Pulmonary artery endothelial cell (primary cell): ENCODE data around the gene COX4I2. TPM values are rescaled to one million over a fixed set of nuclear protein-coding genes. Genes with fewer than 3 reads are reported as not detected.
"Not testable (repeated sequence)": the region's sequence is repeated elsewhere in the genome, so short reads cannot be mapped to it uniquely, and the experiment has no call there.

Source experiments
- DNase-seq: peaks from one replicate; pipeline ENCODE4 v3.0.0-alpha.2; 2011; ENCODE audit warnings: low read depth, low spot score
- total RNA-seq: library from RNA; depleted of rRNA; stranded (reverse); fragments of >200 nt; gene quantifications from 2 replicates; pipeline ENCODE4 v1.2.3, GENCODE V29; 2014

COX4I2 gene
- total RNA-seq, 1 donor from 2014 or later, result not detected

DNA sequence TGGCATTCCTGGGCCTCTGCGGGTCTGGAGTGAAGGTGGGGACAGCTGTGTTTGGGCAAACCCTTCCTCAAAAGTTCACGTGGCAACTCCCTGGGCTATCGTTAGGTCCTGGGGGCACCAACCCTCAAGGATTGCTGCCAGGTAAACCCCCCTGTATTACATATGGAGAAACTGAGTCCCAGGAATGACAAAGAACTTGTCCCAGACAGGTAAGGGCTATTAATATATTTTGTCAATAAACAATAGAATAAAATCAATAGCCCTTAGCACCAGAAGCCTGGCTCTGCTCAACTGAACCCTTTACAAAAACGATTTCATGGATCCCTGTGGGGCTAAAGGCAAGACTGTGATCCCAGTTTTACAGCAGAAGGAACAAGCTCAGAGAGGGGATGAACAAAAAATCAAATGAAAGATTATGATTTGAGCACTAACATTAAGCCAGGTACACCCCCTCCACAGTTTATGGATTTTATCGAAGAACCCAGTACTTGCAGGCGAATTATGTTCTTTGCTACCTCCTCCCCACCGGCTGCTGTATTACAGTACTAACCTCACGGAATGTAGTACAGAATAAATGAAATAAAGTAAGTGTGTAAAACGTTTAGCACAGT is 30.0 kb upstream of the COX4I2 start:
- no peak for DNase-seq

DNA sequence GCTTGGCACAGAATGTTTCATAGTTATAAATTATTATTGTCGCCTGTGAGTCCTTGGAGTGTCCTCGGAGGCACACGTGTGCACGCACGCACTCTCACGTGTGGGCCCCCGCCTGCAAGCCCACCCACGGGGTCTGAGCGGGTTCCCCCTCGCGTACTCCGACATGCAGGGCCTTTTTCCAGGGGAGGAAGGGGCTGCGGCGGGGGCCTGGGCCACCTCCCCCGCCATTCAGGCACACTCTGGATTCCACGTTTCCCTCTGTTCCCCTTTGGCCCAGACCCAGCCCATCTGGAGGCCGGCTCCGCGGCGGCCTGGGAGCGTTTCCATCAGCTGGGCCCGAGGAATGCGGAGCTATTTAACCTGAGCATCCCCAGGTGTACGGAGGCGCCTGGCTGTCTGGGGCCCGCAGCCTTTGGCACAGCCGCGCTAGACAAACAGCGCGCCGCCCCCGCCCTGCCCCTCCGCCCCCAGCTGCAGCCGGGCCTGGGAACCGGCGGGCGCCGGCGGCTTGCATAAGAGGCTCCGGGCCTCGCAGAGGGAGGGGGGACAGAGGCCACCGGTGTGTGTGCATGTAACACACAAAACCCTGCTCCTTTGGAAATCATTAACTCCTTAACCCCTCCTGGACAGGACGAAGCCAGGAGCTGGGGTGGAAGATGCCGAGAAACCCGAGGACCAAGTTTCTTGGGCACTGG is 29.3 kb upstream of the COX4I2 start:
- no peak for DNase-seq

GRCh38 chr20:31612271-31612640 is 25.5 kb upstream of the COX4I2 start:
- DNase-seq, result not testable (repeated sequence)

- no peak for DNase-seq
These were observed 22.3 kb upstream of the COX4I2 start for GRCh38 chr20:31615416-31615815.

- no peak for DNase-seq
These were observed 20.1 kb upstream of the COX4I2 start for GRCh38 chr20:31617432-31618104.

- DNase-seq, result no peak
These were observed 17.5 kb upstream of the COX4I2 start for GRCh38 chr20:31620246-31620645.

DNA sequence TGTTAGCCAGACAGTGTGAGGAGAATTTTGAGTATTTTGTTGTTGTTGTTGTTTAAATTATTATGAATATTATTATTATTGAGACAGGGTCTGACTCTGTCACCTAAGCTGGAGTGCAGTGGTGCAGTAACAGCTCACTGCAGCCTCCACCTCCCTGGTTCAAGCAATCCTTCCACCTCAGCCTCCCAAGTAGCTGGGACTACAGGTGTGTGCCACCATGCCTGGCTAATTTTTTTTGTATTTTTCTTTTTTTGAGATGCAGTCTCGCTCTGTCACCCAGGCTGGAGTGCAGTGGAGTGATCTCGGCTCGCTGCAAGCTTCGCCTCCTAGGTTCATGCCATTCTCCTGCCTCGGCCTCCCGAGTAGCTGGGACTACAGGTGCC is 14.6 kb upstream of the COX4I2 start:
- not testable (repeated sequence) for DNase-seq

DNA sequence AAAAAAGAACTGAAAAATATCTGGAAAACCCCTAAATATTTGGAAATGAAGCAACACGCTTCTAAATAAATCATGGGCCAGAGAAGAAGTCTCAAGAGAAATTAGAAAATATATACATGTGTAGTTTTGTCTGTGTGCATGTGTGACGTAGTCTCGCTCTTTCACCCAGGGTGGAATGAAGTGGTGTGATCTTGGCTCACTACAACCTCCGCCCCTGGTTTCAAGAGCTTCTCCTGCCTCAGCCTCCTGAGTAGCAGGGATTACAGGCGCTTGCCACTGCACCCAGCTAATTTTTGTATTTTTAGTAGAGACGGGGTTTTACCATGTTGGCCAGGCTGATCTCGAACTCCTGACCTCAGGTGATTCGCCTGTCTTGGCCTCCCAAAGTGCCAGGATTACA is 11.2 kb upstream of the COX4I2 start:
- DNase-seq, result not testable (repeated sequence)

DNA sequence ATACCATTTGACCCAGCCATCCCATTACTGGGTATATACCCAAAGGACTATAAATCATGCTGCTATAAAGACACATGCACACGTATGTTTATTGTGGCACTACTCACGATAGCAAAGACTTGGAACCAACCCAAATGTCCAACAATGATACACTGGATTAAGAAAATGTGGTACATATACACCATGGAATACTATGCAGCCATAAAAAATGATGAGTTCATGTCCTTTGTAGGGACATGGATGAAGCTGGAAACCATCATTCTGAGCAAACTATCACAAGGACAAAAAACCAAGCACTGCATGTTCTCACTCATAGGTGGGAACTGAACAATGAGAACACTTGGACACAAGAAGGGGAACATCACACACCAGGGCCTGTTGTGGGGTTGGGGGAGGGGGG is 9.7 kb upstream of the COX4I2 start:
- DNase-seq, result not testable (repeated sequence)

DNA sequence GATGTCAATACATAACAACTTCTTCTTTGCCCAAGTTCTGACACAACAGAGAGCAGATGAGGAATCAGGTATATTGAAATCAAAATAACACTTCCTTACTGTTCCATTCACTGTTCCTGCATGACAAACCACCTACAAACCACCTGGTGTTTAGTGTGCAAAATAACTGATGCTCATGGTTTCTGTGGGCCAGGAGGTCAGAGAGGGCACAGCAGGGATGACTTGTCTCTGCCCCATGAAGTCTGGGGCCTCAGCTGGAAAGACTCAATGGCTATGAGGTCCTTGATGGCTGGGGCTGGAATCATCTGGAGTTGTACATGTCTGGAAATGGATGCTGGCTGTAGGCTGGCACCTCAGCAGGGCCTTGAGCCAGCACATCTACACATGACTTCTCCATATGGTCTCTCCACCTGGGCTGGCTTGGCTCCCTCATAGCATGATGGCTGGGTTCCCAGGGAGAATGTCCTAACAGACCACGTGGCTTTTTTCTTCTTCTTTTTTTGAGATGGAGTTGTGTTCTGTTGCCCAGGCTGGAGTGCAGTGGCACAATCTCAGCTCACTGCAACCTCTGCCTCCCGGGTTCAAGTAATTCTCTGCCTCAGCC is 7.4 kb upstream of the COX4I2 start:
- DNase-seq, result no peak

DNA sequence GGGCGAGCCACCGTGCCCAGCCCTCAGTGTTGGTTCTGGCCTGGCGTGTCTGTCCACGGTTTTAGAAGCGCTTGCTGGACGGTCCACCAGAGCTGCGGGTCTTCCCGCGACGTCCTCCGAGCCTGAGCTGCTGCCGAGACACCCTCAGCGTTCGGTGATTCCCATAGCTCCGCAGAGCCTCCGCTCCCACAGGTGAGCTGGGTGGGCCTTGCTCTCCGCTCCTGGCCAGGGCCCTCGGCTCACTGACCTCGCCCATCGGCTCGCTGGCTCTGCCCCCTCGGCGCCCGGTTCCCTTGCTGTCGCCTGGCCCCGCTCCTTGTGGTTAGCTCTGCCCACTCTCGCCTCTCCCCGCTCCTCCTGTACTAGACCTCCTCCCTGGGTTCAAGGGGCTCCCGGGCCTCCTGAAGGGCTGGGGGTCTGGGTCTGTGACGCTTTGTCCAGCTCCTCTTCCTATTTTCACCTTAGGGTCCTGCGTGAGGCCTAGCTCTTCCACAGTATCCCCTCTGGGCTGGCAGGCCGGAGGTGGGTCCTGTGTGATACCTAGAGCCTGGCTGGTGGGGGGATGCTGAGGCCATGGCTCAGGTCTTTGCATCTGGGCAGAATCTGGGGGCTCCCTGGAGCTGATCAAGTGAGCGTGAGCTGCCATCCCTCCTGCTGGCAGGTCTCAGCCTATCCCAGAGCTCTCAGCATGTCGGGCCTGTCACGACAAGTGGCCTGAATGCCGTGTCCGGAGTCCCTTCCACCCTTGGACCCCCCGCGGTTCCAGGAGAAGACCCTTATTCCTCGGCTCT is 5.0 kb upstream of the COX4I2 start:
- no peak for DNase-seq

DNA sequence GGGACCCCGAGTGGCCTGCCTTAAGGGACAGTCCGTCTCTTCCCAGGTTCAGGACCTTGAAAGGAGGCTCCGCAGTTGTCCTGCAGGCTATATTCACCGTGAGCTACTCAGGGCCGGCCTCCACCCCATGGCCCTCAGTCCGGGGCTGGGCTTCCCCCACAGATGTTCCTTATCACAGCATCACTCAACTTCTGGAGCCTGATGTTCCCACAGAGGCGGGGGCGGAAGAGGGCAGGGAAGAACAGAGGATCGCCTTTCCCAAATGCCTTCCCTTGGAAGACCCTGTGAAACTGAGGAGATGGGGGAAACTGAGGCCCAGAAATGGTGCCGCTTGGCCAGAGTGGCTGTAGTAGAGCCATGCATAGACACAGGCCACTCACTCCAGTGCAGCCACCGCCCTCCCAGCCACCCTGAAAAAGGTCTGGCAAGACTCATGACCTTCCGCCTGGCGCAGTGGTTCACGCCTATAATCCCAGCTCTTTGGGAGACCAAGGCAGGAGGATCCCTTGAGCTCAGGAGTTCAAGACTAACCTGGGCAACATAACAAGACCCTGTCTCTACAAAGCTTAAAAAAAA is 4.3 kb upstream of the COX4I2 start:
- DNase-seq, result no peak

DNA sequence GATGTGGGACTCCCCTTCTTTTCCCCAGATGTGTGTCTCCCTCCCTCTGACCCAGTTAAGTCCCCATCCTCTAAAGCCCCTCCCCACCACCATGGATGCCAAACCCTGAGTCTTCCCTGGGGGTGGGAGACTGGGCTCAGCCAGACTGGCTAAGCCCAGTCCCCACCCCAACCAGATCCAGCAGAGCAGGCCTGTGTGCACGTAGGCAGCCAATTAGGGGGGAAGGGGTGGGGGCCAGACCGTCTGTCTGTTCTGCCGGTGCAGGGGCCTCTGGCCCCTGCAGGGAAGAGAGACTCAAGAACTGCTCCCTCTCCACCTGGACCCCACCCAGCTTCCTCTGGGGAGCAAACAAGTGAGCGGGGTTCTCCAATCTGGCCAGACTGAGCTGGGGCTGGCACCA is 605 bp downstream of the COX4I2 start:
- no peak for DNase-seq

DNA sequence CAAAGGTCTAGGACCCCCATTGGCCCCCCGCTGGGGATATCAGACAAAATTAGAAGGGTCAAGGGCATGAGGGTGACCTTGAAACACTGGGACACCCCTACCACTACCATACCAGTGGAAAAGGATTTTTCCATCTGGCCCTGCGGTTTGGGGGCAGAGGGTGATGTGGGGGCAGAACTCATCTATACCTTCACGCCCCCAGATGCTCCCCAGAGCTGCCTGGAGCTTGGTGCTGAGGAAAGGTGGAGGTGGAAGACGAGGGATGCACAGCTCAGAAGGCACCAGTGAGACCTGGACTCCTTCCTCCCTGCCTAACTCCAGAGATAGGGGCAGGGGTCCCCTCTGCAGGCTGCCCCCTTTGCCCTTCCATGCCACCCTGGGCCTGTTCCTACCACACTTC is 1.1 kb downstream of the COX4I2 start:
- DNase-seq, result no peak

DNA sequence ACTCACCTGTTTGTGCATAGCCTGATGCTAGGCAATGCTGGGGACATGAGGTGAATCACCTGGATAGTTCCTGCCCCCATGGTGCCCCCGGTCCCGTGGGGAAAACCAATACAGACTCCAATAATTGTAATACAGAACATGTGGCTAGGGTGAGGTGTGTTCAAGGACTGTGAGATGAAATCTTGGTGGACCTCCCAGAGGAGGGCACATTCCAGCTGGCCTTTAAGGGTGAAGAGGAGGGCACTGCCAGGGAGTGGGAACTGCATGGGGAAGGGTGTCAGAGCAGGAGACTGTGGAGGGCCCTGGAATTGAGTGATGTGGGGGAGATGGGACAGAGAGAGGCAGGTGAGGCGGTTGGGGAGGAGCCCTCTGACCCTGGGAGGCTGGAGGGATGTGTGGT is 2.5 kb downstream of the COX4I2 start:
- DNase-seq, result no peak

- DNase-seq, result no peak
These were observed 3.7 kb downstream of the COX4I2 start for GRCh38 chr20:31641391-31641790.

GRCh38 chr20:31642837-31643236 is 5.1 kb downstream of the COX4I2 start:
- DNase-seq, result no peak

DNA sequence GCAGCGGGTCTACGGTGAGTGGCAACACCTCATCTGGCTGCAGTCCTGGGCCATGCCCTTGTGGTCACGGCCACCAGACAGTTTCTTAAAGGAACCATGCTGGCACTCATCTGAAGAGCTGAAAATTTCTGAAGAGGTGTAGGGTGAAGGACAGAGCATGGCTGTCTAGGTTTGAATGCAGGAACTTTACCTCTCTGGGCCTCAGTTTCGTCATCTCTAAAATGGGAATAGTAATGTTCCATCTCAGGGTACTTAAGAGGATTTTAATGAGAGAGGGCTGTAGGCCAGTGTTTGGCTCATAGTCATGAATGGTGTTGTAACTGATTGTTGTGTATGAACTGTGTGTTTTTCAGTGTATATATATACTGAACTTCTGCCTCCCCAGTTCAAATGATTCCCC is 5.8 kb downstream of the COX4I2 start:
- DNase-seq, result no peak

- DNase-seq, result no peak
These were observed 7.0 kb downstream of the COX4I2 start for GRCh38 chr20:31644701-31645100.

DNA sequence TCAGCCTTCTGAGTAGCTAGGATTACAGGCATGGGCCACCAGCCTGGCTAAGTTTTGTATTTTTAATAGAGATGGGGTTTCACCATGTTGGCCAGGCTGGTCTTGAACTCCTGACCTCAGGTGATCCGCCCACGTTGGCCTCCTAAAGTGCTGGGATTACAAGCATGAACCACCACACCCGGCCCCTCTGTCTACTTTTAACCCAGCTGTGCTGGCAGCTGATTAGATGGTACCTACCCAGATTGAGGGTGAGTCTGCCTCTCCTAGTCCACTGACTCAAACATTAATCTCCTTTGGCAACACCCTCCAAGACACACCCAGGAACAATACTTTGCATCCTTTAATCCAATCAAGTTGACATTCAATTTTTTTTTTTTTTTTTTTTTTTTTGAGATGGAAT is 10.4 kb downstream of the COX4I2 start:
- not testable (repeated sequence) for DNase-seq

DNA sequence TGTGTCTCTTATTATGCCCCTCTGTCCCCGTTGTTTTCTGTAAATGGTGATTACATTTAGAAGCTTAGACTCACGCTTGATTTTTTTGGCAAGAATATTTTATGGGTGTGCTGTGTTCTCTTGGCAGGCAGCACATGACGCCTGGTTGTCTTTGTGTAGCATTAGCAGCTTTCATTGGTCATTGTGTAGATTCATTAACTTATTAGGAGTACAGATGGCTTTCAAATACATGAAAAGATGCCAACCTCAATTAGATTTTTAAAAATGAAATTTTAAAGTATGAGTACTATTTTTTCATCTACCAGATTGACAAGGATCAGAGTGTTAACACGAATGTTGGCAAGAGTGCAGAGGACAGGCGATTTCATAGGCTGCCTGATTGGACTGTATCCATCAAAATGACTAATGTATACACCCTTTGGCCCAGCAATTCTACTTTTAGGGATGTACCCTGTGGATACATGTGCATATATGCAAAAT is 15.2 kb downstream of the COX4I2 start:
- no peak for DNase-seq
